PC-3 (cell line): ENCODE data around the gene KLHL6. TPM values are rescaled to one million over a fixed set of nuclear protein-coding genes. Genes with fewer than 3 reads are reported as not detected.

Experiments used
- ATAC-seq: fragments of 200-7000 bp; cut with Tn5 transposase; 2 replicates; pipeline ENCODE4 v1.9.1; 2020; ENCODE audit warnings: mild to moderate bottlenecking, moderate library complexity
- BruUV-seq: library from RNA; stranded (reverse); fragments of 400-500 nt; replicated peaks from 2 replicates; lab custom pipeline; 2021; lab: Mats Ljungman, UMichigan
- CTCF ChIA-PET: fragments of 300-600 bp; sonication (Branson Sonifier 250); formaldehyde crosslinking; loops from one replicate; lab custom pipeline; 2022; ENCODE audit warnings: antibody characterized with exemption; lab: Charles Lee
- POLR2A ChIA-PET: fragments of 300-600 bp; sonication (Branson Sonifier 250); formaldehyde crosslinking; loops from one replicate; lab custom pipeline; 2022; ENCODE audit warnings: antibody characterized with exemption; ENCODE audit not compliant: unreplicated experiment; lab: Charles Lee
- DNase-seq: peaks from one replicate; pipeline ENCODE4 v3.0.0-alpha.2; 2015
- H2AFZ ChIP-seq: fragments of 300-600 bp; sonication (generic); 2 replicates; pipeline ENCODE4 v1.6.0; 2016; ENCODE audit warnings: antibody characterized with exemption, low read length
- H3F3A ChIP-seq: fragments of 300-600 bp; sonication (generic); one replicate; pipeline ENCODE4 v1.6.0; 2017; ENCODE audit warnings: antibody characterized with exemption, low read length, control low read depth, mild to moderate bottlenecking; ENCODE audit not compliant: unreplicated experiment
- H3K27ac ChIP-seq: fragments of 300-600 bp; sonication (generic); 2 replicates; pipeline ENCODE4 v1.5.1; 2016; ENCODE audit warnings: mild to moderate bottlenecking, low read length
- H3K27me3 ChIP-seq: fragments of 300-600 bp; sonication (generic); 2 replicates; pipeline ENCODE4 v1.6.1; 2016; ENCODE audit warnings: low read length, mixed read lengths
- H3K36me3 ChIP-seq: fragments of 300-600 bp; sonication (generic); 2 replicates; pipeline ENCODE4 v1.6.1; 2016; ENCODE audit warnings: low read depth, mixed run types, low read length, mixed read lengths
- H3K4me1 ChIP-seq: fragments of 300-600 bp; sonication (generic); 2 replicates; pipeline ENCODE4 v1.5.1; 2016; ENCODE audit warnings: low read length; ENCODE audit not compliant: insufficient read depth
- H3K4me2 ChIP-seq: fragments of 300-600 bp; sonication (generic); 2 replicates; pipeline ENCODE4 v1.6.0; 2016; ENCODE audit warnings: low read length
- H3K4me3 ChIP-seq: fragments of 300-600 bp; sonication (generic); 2 replicates; pipeline ENCODE4 v1.5.1; 2016; ENCODE audit warnings: mild to moderate bottlenecking, low read length, mixed read lengths
- H3K79me2 ChIP-seq: fragments of 300-600 bp; sonication (generic); 2 replicates; pipeline ENCODE4 v1.6.1; 2017; ENCODE audit warnings: low read length, mixed read lengths
- H3K9ac ChIP-seq: fragments of 300-600 bp; sonication (generic); 2 replicates; pipeline ENCODE4 v1.6.0; 2016; ENCODE audit warnings: mild to moderate bottlenecking, low read length
- H3K9me2 ChIP-seq: fragments of 300-600 bp; sonication (generic); replicated peaks from 2 replicates; pipeline ENCODE4 v1.6.1; 2016; ENCODE audit warnings: mixed run types, low read length, mixed read lengths
- H3K9me3 ChIP-seq: fragments of 300-600 bp; sonication (generic); 2 replicates; pipeline ENCODE4 v1.6.1; 2016; ENCODE audit warnings: low read length, mixed read lengths
- H4K20me1 ChIP-seq: fragments of 300-600 bp; sonication (generic); 2 replicates; pipeline ENCODE4 v1.6.1; 2016; ENCODE audit warnings: low read length, mixed read lengths
- CTCF ChIP-seq: fragments of 300-600 bp; sonication (generic); conservative IDR thresholded peaks from 2 replicates; pipeline ENCODE4 v1.5.1; 2017; ENCODE audit warnings: antibody characterized with exemption, low read depth, mild to moderate bottlenecking, low read length
- EZH2 ChIP-seq: fragments of 300-600 bp; sonication (generic); IDR thresholded peaks from one replicate; pipeline ENCODE4 v1.6.1; 2017; ENCODE audit warnings: antibody characterized with exemption, mild to moderate bottlenecking, low read length; ENCODE audit not compliant: unreplicated experiment
- EZH2phosphoT487 ChIP-seq: fragments of 300-600 bp; sonication (generic); IDR thresholded peaks from 2 replicates; pipeline ENCODE4 v1.6.1; 2018; ENCODE audit warnings: mild to moderate bottlenecking, antibody characterized with exemption, low read length, borderline replicate concordance
- intact Hi-C: fragments of 100-400 bp; cut with micrococcal nuclease; formaldehyde crosslinking; loops from 2 replicates; pipeline ENCODE4 v1.9.0; 2023
- total RNA-seq: library from RNA; depleted of rRNA; stranded (reverse); fragments of >200 nt; gene quantifications from 2 replicates; pipeline ENCODE4 v1.2.3, GENCODE V29; 2014

The KLHL6 gene
- total RNA-seq, 1 experiment from 2014 or later, result not detected

- H3K9me3 ChIP-seq, result no peaks in the 10 kb centered on the region
- CTCF ChIA-PET, result no interaction called here
- H3K9me2 ChIP-seq, result no peaks in the 10 kb centered on the region
- no peak overlapping the region for H3K4me2 ChIP-seq
- intact Hi-C loops, result no loop called here
- H3K27me3 ChIP-seq, result no peaks in the 10 kb centered on the region
- no TSS peak for BruUV-seq
- H4K20me1 ChIP-seq, result no peaks in the 10 kb centered on the region
- H3K4me1 ChIP-seq, result no peaks in the 10 kb centered on the region
- no peak for DNase-seq
- H3K4me3 ChIP-seq, result no peak overlapping the region
- H3F3A ChIP-seq, result no peaks in the 10 kb centered on the region
- no peaks in the 10 kb centered on the region for H3K79me2 ChIP-seq
- H3K36me3 ChIP-seq, result no peaks in the 10 kb centered on the region
- no peak for ATAC-seq
- no peak overlapping the region for H2AFZ ChIP-seq
- TF ChIP-seq CTCF, result no peak
- TF ChIP-seq EZH2phosphoT487, result no peak
- TF ChIP-seq EZH2, result no peak
- POLR2A ChIA-PET, result no interaction called here
- H3K9ac ChIP-seq, result no peak overlapping the region
- no peak overlapping the region for H3K27ac ChIP-seq
Measured at GRCh38 chr3:183507551-183507950, 48.0 kb downstream of the KLHL6 start.

GRCh38 chr3:183506674-183507320, 48.7 kb downstream of the KLHL6 start:
- no peaks in the 10 kb centered on the region for H3F3A ChIP-seq
- H3K9me2 ChIP-seq, result no peaks in the 10 kb centered on the region
- H3K4me1 ChIP-seq, result no peaks in the 10 kb centered on the region
- intact Hi-C loops, result no loop called here
- DNase-seq (no peak), ATAC-seq (no peak)
- no peak overlapping the region for H3K27ac ChIP-seq
- no peak overlapping the region for H3K9ac ChIP-seq
- H3K36me3 ChIP-seq, result no peaks in the 10 kb centered on the region
- H2AFZ ChIP-seq, result no peak overlapping the region
- no peak overlapping the region for H3K4me3 ChIP-seq
- CTCF ChIA-PET, result no interaction called here
- H3K27me3 ChIP-seq, result no peaks in the 10 kb centered on the region
- H3K79me2 ChIP-seq, result no peaks in the 10 kb centered on the region
- no peak for TF ChIP-seq EZH2
- TF ChIP-seq EZH2phosphoT487, result no peak
- TF ChIP-seq CTCF, result no peak
- no peak overlapping the region for H3K4me2 ChIP-seq
- H4K20me1 ChIP-seq, result no peaks in the 10 kb centered on the region
- no peaks in the 10 kb centered on the region for H3K9me3 ChIP-seq
- POLR2A ChIA-PET, result interaction anchor here (0.6 kb wide), 1 partner anchor 14 kb away, joined by 4 read pairs; no protein-coding TSS in a partner anchor
- BruUV-seq, result no TSS peak

- no peak for ATAC-seq
- H3K4me2 ChIP-seq, result no peak overlapping the region
- H3K27ac ChIP-seq, result no peak overlapping the region
- no TSS peak for BruUV-seq
- H3K4me3 ChIP-seq, result no peak overlapping the region
- no peak for TF ChIP-seq EZH2phosphoT487
- TF ChIP-seq CTCF, result no peak
- no peak for TF ChIP-seq EZH2
- H3F3A ChIP-seq, result no peaks in the 10 kb centered on the region
- no peaks in the 10 kb centered on the region for H3K9me3 ChIP-seq
- H3K27me3 ChIP-seq, result no peaks in the 10 kb centered on the region
- H3K79me2 ChIP-seq, result no peaks in the 10 kb centered on the region
- H3K4me1 ChIP-seq, result no peaks in the 10 kb centered on the region
- H4K20me1 ChIP-seq, result no peaks in the 10 kb centered on the region
- ChIA-PET POLR2A (no interaction called here), CTCF (no interaction called here)
- no peak overlapping the region for H2AFZ ChIP-seq
- H3K36me3 ChIP-seq, result no peaks in the 10 kb centered on the region
- intact Hi-C loops, result no loop called here
- no peak overlapping the region for H3K9ac ChIP-seq
- no peaks in the 10 kb centered on the region for H3K9me2 ChIP-seq
- DNase-seq, result no peak
Measured at GRCh38 chr3:183504597-183504996, 50.9 kb downstream of the KLHL6 start.
